Measurements from ENCODE around the gene PLA2G6.
"Not testable (repeated sequence)": the region's sequence is repeated elsewhere in the genome, so short reads cannot be mapped to it uniquely, and the experiment has no call there.

Gene PLA2G6

GRCh38 chr22:38080474-38080849, 101.2 kb downstream of the PLA2G6 start:
- H3K4me3 ChIP-seq (ENCODE audit: low read length, poor library complexity, severe bottlenecking) = no peak overlapping the region
- TF ChIP-seq CTCF (conservative IDR thresholded peaks at IDR 0.05; ENCODE audit: low read length) = no peak
- TF ChIP-seq EZH2phosphoT487 (IDR thresholded peaks at IDR 0.05; ENCODE audit: borderline replicate concordance) = no peak

GRCh38 chr22:38079804-38080203, 101.8 kb downstream of the PLA2G6 start:
- Histone ChIP-seq H3K9me3 (ENCODE audit: insufficient read depth, low read depth, low read length) (no peaks in the 10 kb centered on the region), H3F3A (ENCODE audit: low read depth) (no peaks in the 10 kb centered on the region), H3K9ac (ENCODE audit: low read depth, low read length, poor library complexity, severe bottlenecking) (no peak overlapping the region), H3K27me3 (ENCODE audit: insufficient read depth, low read length, poor library complexity, severe bottlenecking) (no peaks in the 10 kb centered on the region), H2AFZ (ENCODE audit: low read length) (no peak overlapping the region), H3K79me2 (ENCODE audit: insufficient read depth, low read length) (no peaks in the 10 kb centered on the region), H3K4me3 (ENCODE audit: low read length, poor library complexity, severe bottlenecking) (no peak overlapping the region), H3K4me2 (ENCODE audit: low read depth, low read length, poor library complexity, severe bottlenecking) (no peak overlapping the region), H3K36me3 (ENCODE audit: insufficient read depth, low read length) (no peaks in the 10 kb centered on the region), H4K20me1 (ENCODE audit: insufficient read depth, low read length, poor library complexity, severe bottlenecking) (no peaks in the 10 kb centered on the region), H3K4me1 (ENCODE audit: insufficient read depth, low read length, poor library complexity, severe bottlenecking) (no peaks in the 10 kb centered on the region), H3K9me2 (replicated peaks; ENCODE audit: low read depth, low read length) (no peaks in the 10 kb centered on the region)
- no peak for TF ChIP-seq CTCF (conservative IDR thresholded peaks at IDR 0.05; ENCODE audit: low read length)
- TF ChIP-seq EZH2phosphoT487 (IDR thresholded peaks at IDR 0.05; ENCODE audit: borderline replicate concordance) = no peak

More at GRCh38 chr22:38080474-38080849, 101.2 kb downstream of the PLA2G6 start:
- no peaks in the 10 kb centered on the region for H3K79me2 ChIP-seq (ENCODE audit: insufficient read depth, low read length)
- no peaks in the 10 kb centered on the region for H3K4me1 ChIP-seq (ENCODE audit: insufficient read depth, low read length, poor library complexity, severe bottlenecking)
- H3K9ac ChIP-seq (ENCODE audit: low read depth, low read length, poor library complexity, severe bottlenecking) = no peak overlapping the region
- H3K36me3 ChIP-seq (ENCODE audit: insufficient read depth, low read length) = no peaks in the 10 kb centered on the region
- H3F3A ChIP-seq (ENCODE audit: low read depth) = no peaks in the 10 kb centered on the region
- no peak overlapping the region for H3K4me2 ChIP-seq (ENCODE audit: low read depth, low read length, poor library complexity, severe bottlenecking)
- H2AFZ ChIP-seq (ENCODE audit: low read length) = no peak overlapping the region
- no peaks in the 10 kb centered on the region for H4K20me1 ChIP-seq (ENCODE audit: insufficient read depth, low read length, poor library complexity, severe bottlenecking)
- no peaks in the 10 kb centered on the region for H3K27me3 ChIP-seq (ENCODE audit: insufficient read depth, low read length, poor library complexity, severe bottlenecking)
- no peaks in the 10 kb centered on the region for H3K9me3 ChIP-seq (ENCODE audit: insufficient read depth, low read depth, low read length)
- no peaks in the 10 kb centered on the region for H3K9me2 ChIP-seq (replicated peaks; ENCODE audit: low read depth, low read length)

- not testable (repeated sequence) for H4K20me1 ChIP-seq (ENCODE audit: insufficient read depth, low read length, poor library complexity, severe bottlenecking); H3K36me3 ChIP-seq (ENCODE audit: insufficient read depth, low read length); H2AFZ ChIP-seq (ENCODE audit: low read length); H3K27me3 ChIP-seq (ENCODE audit: insufficient read depth, low read length, poor library complexity, severe bottlenecking); H3K9ac ChIP-seq (ENCODE audit: low read depth, low read length, poor library complexity, severe bottlenecking); H3K9me3 ChIP-seq (ENCODE audit: insufficient read depth, low read depth, low read length); H3K4me2 ChIP-seq (ENCODE audit: low read depth, low read length, poor library complexity, severe bottlenecking); H3K9me2 ChIP-seq (replicated peaks; ENCODE audit: low read depth, low read length); H3K79me2 ChIP-seq (ENCODE audit: insufficient read depth, low read length); H3K4me3 ChIP-seq (ENCODE audit: low read length, poor library complexity, severe bottlenecking); H3K4me1 ChIP-seq (ENCODE audit: insufficient read depth, low read length, poor library complexity, severe bottlenecking); H3F3A ChIP-seq (ENCODE audit: low read depth)
Observed at GRCh38 chr22:38079208-38079607, 102.4 kb downstream of the PLA2G6 start.

GRCh38 chr22:38078046-38078840, 103.4 kb downstream of the PLA2G6 start:
- no peak for TF ChIP-seq EZH2phosphoT487 (IDR thresholded peaks at IDR 0.05; ENCODE audit: borderline replicate concordance)
- no peak for TF ChIP-seq CTCF (conservative IDR thresholded peaks at IDR 0.05; ENCODE audit: low read length)
- H2AFZ ChIP-seq (ENCODE audit: low read length) = no peak overlapping the region
- H3K4me1 ChIP-seq (ENCODE audit: insufficient read depth, low read length, poor library complexity, severe bottlenecking) = no peaks in the 10 kb centered on the region
- no peak overlapping the region for H3K9ac ChIP-seq (ENCODE audit: low read depth, low read length, poor library complexity, severe bottlenecking)
- no peaks in the 10 kb centered on the region for H3K27me3 ChIP-seq (ENCODE audit: insufficient read depth, low read length, poor library complexity, severe bottlenecking)
- no peaks in the 10 kb centered on the region for H3K9me3 ChIP-seq (ENCODE audit: insufficient read depth, low read depth, low read length)
- no peaks in the 10 kb centered on the region for H4K20me1 ChIP-seq (ENCODE audit: insufficient read depth, low read length, poor library complexity, severe bottlenecking)
- H3K4me2 ChIP-seq (ENCODE audit: low read depth, low read length, poor library complexity, severe bottlenecking) = no peak overlapping the region
- H3K79me2 ChIP-seq (ENCODE audit: insufficient read depth, low read length) = no peaks in the 10 kb centered on the region
- no peaks in the 10 kb centered on the region for H3K9me2 ChIP-seq (replicated peaks; ENCODE audit: low read depth, low read length)
- no peak overlapping the region for H3K4me3 ChIP-seq (ENCODE audit: low read length, poor library complexity, severe bottlenecking)
- H3K36me3 ChIP-seq (ENCODE audit: insufficient read depth, low read length) = no peaks in the 10 kb centered on the region
- H3F3A ChIP-seq (ENCODE audit: low read depth) = no peaks in the 10 kb centered on the region

Data from Loucy (cell line).